Hepatocyte (in vitro differentiated cells): Measurements from ENCODE around the gene DEAF1. TPM values are rescaled to one million over a fixed set of nuclear protein-coding genes. Genes with fewer than 3 reads are reported as not detected.

ENCODE experiments used
- DNase-seq: peaks from one replicate; pipeline ENCODE4 v3.0.0-alpha.2; 2016; ENCODE audit warnings: low spot score
- H2AFZ ChIP-seq: fragments of 200-600 bp; sonication (generic); 2 replicates; pipeline ENCODE4 v1.6.0; 2016; ENCODE audit warnings: antibody characterized with exemption, mild to moderate bottlenecking
- H3K27ac ChIP-seq: fragments of 200-600 bp; sonication (generic); 2 replicates; pipeline ENCODE4 v1.5.1; 2016; ENCODE audit warnings: mild to moderate bottlenecking
- H3K27me3 ChIP-seq: fragments of 200-600 bp; sonication (generic); 2 replicates; pipeline ENCODE4 v1.6.1; 2016
- H3K36me3 ChIP-seq: fragments of 200-600 bp; sonication (generic); replicated peaks from 2 replicates; pipeline ENCODE4 v1.5.1; 2016; ENCODE audit warnings: low read depth; ENCODE audit not compliant: insufficient read depth
- H3K4me1 ChIP-seq: fragments of 200-600 bp; sonication (generic); 2 replicates; pipeline ENCODE4 v1.5.1; 2016; ENCODE audit warnings: mild to moderate bottlenecking, moderate library complexity; ENCODE audit not compliant: insufficient read depth
- H3K4me2 ChIP-seq: fragments of 200-600 bp; sonication (generic); 2 replicates; pipeline ENCODE4 v1.6.0; 2016
- H3K4me3 ChIP-seq: fragments of 200-600 bp; sonication (generic); 2 replicates; pipeline ENCODE4 v1.5.1; 2016; ENCODE audit warnings: mild to moderate bottlenecking
- H3K79me2 ChIP-seq: fragments of 200-600 bp; sonication (generic); 2 replicates; pipeline ENCODE4 v1.6.0; 2017; ENCODE audit warnings: mild to moderate bottlenecking
- H3K9me2 ChIP-seq: fragments of 200-600 bp; sonication (generic); replicated peaks from 2 replicates; pipeline ENCODE4 v1.6.0; 2017; ENCODE audit warnings: mild to moderate bottlenecking; ENCODE audit not compliant: insufficient read depth
- H3K9me3 ChIP-seq: fragments of 200-600 bp; sonication (generic); 2 replicates; pipeline ENCODE4 v1.5.1; 2016; ENCODE audit warnings: low read depth, mild to moderate bottlenecking
- H4K20me1 ChIP-seq: fragments of 200-600 bp; sonication (generic); 2 replicates; pipeline ENCODE4 v1.6.0; 2016; ENCODE audit warnings: mild to moderate bottlenecking; ENCODE audit not compliant: insufficient read depth, poor library complexity, severe bottlenecking
- CTCF ChIP-seq: fragments of 200-600 bp; sonication (generic); IDR thresholded peaks from 2 replicates; pipeline ENCODE4 v1.5.1; 2016; ENCODE audit warnings: antibody characterized with exemption, mild to moderate bottlenecking; ENCODE audit not compliant: poor library complexity
- EZH2 ChIP-seq: fragments of 200-600 bp; sonication (generic); IDR thresholded peaks from 2 replicates; pipeline ENCODE4 v1.6.1; 2016; ENCODE audit warnings: antibody characterized with exemption, mild to moderate bottlenecking, borderline replicate concordance
- EZH2phosphoT487 ChIP-seq: fragments of 200-600 bp; sonication (generic); IDR thresholded peaks from one replicate; pipeline ENCODE4 v1.6.1; 2018; ENCODE audit warnings: antibody characterized with exemption, mild to moderate bottlenecking, low read depth, moderate library complexity; ENCODE audit not compliant: unreplicated experiment, severe bottlenecking
- WGBS: methylation state at CpG from one replicate; pipeline ENCODE4 v1.1.6; 2016; ENCODE audit warnings: low lambda C conversion rate; ENCODE audit errors: missing lambda C conversion rate; 5-methylcytosine and 5-hydroxymethylcytosine counted together
- polyA plus RNA-seq: library from polyadenylated mRNA; unstranded; fragments of >200 nt; fragmentation: Nextera tagmentation; extraction: Ambion mirVana; gene quantifications from 2 replicates; pipeline ENCODE4 v1.2.1, GENCODE V29; 2016
- total RNA-seq: library from RNA; depleted of rRNA; stranded (reverse); fragments of >200 nt; gene quantifications from 2 replicates; pipeline ENCODE4 v1.2.3, GENCODE V29; 2014

The DEAF1 gene
- total and polyA plus RNA-seq, 2 experiments from 2014 or later: 27.2 to 59.1 TPM

GRCh38 chr11:728901-729491, 34.0 kb upstream of the DEAF1 start:
- peaks cover 23% of the 10 kb centered on the region for H3K4me1 ChIP-seq
- H3K4me3 ChIP-seq: no peak overlapping the region
- 90% methylated on average over 15 of the region's 15 CpGs for WGBS
- no peak overlapping the region for H3K27ac ChIP-seq
- no peaks in the 10 kb centered on the region for H3K27me3 ChIP-seq
- H3K9me3 ChIP-seq: no peaks in the 10 kb centered on the region
- no peaks in the 10 kb centered on the region for H3K9me2 ChIP-seq
- no peak for DNase-seq
- no peaks in the 10 kb centered on the region for H3K79me2 ChIP-seq
- no peaks in the 10 kb centered on the region for H4K20me1 ChIP-seq
- no peaks in the 10 kb centered on the region for H3K36me3 ChIP-seq
- H3K4me2 ChIP-seq: no peak overlapping the region
- no peak overlapping the region for H2AFZ ChIP-seq
- no peak for TF ChIP-seq EZH2phosphoT487
- no peak for TF ChIP-seq CTCF
- TF ChIP-seq EZH2: no peak

DNA sequence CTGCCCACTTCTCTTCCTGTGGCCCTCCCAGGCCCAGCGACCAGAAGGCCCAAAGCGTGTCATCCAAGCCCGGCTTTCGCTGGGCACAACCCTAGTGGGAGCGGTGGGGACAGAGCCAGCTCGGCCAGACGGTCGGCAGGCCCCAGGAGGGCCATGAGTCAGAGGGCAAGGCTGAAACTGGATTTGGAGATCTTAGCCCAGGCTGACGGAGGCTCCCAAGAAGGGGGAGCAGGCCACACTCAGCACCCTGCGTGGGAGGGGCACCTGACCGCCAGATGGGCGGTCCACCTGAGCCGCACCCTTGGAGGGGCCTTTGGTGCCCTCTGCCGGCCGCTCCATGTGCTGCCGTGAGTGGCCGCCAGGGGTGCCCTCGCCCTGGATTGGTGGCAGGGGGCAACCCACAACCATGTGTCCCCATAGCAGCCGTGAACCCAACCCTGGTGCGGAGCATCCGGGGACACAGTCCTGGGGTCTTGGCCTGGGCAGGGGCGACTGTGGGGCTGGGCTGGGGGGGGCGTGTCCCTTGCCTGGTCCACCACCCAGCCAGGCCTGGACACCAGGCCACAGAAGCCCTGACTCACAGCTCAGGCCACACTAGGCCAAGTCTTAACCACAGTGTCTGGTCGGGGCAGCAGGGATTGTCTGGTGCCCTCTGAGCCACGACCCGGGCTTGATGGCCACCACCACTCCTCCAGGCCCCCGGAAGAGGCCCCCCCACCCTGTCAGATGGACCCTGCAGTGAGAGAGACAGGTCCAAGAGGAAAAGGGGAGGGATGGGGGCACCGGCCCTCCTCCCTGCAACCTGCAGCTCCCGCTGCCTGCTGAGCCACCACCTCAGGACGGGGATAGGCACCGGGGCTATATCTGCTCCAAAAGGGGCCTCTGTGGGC, 33.1 kb upstream of the DEAF1 start:
- peaks cover 23% of the 10 kb centered on the region for H3K4me1 ChIP-seq
- H3K9me3 ChIP-seq: no peaks in the 10 kb centered on the region
- H3K4me2 ChIP-seq: peak overlapping the region; percentile 57
- no peaks in the 10 kb centered on the region for H3K27me3 ChIP-seq
- peak overlapping the region; percentile 77 for H3K27ac ChIP-seq
- no peaks in the 10 kb centered on the region for H3K36me3 ChIP-seq
- no peaks in the 10 kb centered on the region for H3K9me2 ChIP-seq
- 44% methylated on average over 31 of the region's 31 CpGs for WGBS
- TF ChIP-seq EZH2phosphoT487: no peak
- peak; percentile 95 for TF ChIP-seq CTCF
- peak; percentile 94 for DNase-seq
- no peak overlapping the region for H3K4me3 ChIP-seq
- no peaks in the 10 kb centered on the region for H3K79me2 ChIP-seq
- no peak overlapping the region for H2AFZ ChIP-seq
- H4K20me1 ChIP-seq: no peaks in the 10 kb centered on the region

- Histone ChIP-seq H3K9me3 (no peaks in the 10 kb centered on the region), H3K27ac (peak overlapping the region; percentile 77), H3K79me2 (no peaks in the 10 kb centered on the region), H3K4me2 (peak overlapping the region; percentile 57), H4K20me1 (no peaks in the 10 kb centered on the region), H3K27me3 (no peaks in the 10 kb centered on the region), H3K4me3 (no peak overlapping the region), H3K9me2 (no peaks in the 10 kb centered on the region), H3K36me3 (no peaks in the 10 kb centered on the region), H2AFZ (no peak overlapping the region), H3K4me1 (peaks cover 23% of the 10 kb centered on the region)
- no peak for TF ChIP-seq CTCF
- TF ChIP-seq EZH2: no peak
- no peak for TF ChIP-seq EZH2phosphoT487
- 98% methylated on average over 12 of the region's 12 CpGs for WGBS
- DNase-seq: no peak
Observed at GRCh38 chr11:727281-727701, 32.3 kb upstream of the DEAF1 start.
